NCI-H146 treated with DMSO at 0.1 percent for 48 hours (cell line): ENCODE measurements around the gene CARD9.
"Not testable (repeated sequence)": the region's sequence is repeated elsewhere in the genome, so short reads cannot be mapped to it uniquely, and the experiment has no call there.

Experiments used
- DNase-seq: peaks from one replicate; lab custom pipeline; 2025; ENCODE audit not compliant: unreplicated experiment; lab: John Stamatoyannopoulos, UW

CARD9 gene

GRCh38 chr9:136373300-136374182, at the start of gene CARD9:
TSS of gene CARD9 (minus strand) at chr9:136373669. CDS start at chr9:136372078, 1,591 bp downstream.
- DNase-seq = no peak

- DNase-seq = no peak
Observed at GRCh38 chr9:136422876-136423275, 49.4 kb upstream of the CARD9 start.

- no peak for DNase-seq
Observed at GRCh38 chr9:136421791-136422190, 48.3 kb upstream of the CARD9 start.

- no peak for DNase-seq
Observed at GRCh38 chr9:136419092-136419420, 45.6 kb upstream of the CARD9 start.

GRCh38 chr9:136418182-136419091, 45.0 kb upstream of the CARD9 start:
- no peak for DNase-seq

GRCh38 chr9:136416914-136417313, 43.4 kb upstream of the CARD9 start:
- DNase-seq = no peak

GRCh38 chr9:136416427-136416826, 43.0 kb upstream of the CARD9 start:
- no peak for DNase-seq

GRCh38 chr9:136412962-136413361, 39.5 kb upstream of the CARD9 start:
- DNase-seq = no peak

- no peak for DNase-seq
Observed at GRCh38 chr9:136411378-136411777, 37.9 kb upstream of the CARD9 start.

GRCh38 chr9:136410500-136411287, 37.2 kb upstream of the CARD9 start, which contains the start of the genes ENTR1 and PMPCA:
TSS of gene ENTR1 (minus strand) at chr9:136410614. CDS start at chr9:136410397, 217 bp downstream.
TSS of gene PMPCA (plus strand) at chr9:136410658. CDS start at chr9:136410669, 11 bp downstream.
- DNase-seq = peak; percentile 30

- no peak for DNase-seq
Observed at GRCh38 chr9:136409557-136410455, 36.3 kb upstream of the CARD9 start.

- DNase-seq = no peak
Observed at GRCh38 chr9:136407911-136408310, 34.4 kb upstream of the CARD9 start.

GRCh38 chr9:136407061-136407460, 33.6 kb upstream of the CARD9 start:
- not testable (repeated sequence) for DNase-seq

- not testable (repeated sequence) for DNase-seq
Observed at GRCh38 chr9:136405904-136406303, 32.4 kb upstream of the CARD9 start.

GRCh38 chr9:136405481-136405880, 32.0 kb upstream of the CARD9 start:
- DNase-seq = no peak

GRCh38 chr9:136404801-136405136, 31.3 kb upstream of the CARD9 start:
- DNase-seq = no peak

- no peak for DNase-seq
Observed at GRCh38 chr9:136403915-136404800, 30.7 kb upstream of the CARD9 start.

GRCh38 chr9:136403538-136403914, 30.1 kb upstream of the CARD9 start:
- DNase-seq = no peak

GRCh38 chr9:136402067-136402466, 28.6 kb upstream of the CARD9 start:
- DNase-seq = no peak
